CD4-positive, alpha-beta T cell treated with Interferon alpha-2 for 1 hour (primary cell): Measurements from ENCODE around the gene CRELD1.
A peak's percentile ranks its signal among the peaks of the same experiment; 100 is the strongest.
"Not testable (repeated sequence)": the region's sequence is repeated elsewhere in the genome, so short reads cannot be mapped to it uniquely, and the experiment has no call there.

Experiments
- DNase-seq, 2 donors: peaks; one replicate each; pipeline ENCODE4 v3.0.0-alpha.2; 2020 to 2022

The CRELD1 gene

GRCh38 chr3:9933561-9934234, at the start of gene CRELD1:
Gene CRELD1 (plus strand): TSS chr3:9933834. CDS start chr3:9934439, 605 bp downstream.
- peak; percentile 96 to 98 for DNase-seq

GRCh38 chr3:9884555-9885165, 49.0 kb upstream of the CRELD1 start:
- no peak for DNase-seq

GRCh38 chr3:9886328-9886727, 47.3 kb upstream of the CRELD1 start:
- DNase-seq = no peak

GRCh38 chr3:9887480-9887879, 46.2 kb upstream of the CRELD1 start:
- no peak for DNase-seq

- DNase-seq = no peak
Measured at GRCh38 chr3:9888540-9888939, 45.1 kb upstream of the CRELD1 start.

- DNase-seq = no peak
Measured at GRCh38 chr3:9889405-9889804, 44.2 kb upstream of the CRELD1 start.

GRCh38 chr3:9890249-9891071, 43.2 kb upstream of the CRELD1 start, which contains the start of gene JAGN1:
Gene JAGN1 (plus strand): TSS chr3:9890610. CDS start chr3:9890723, 113 bp downstream.
- DNase-seq = peak; percentile 89 to 94

GRCh38 chr3:9891072-9891622, 42.5 kb upstream of the CRELD1 start:
- no peak for DNase-seq

- DNase-seq = no peak
Measured at GRCh38 chr3:9893739-9894138, 39.9 kb upstream of the CRELD1 start.

GRCh38 chr3:9895715-9896114, 37.9 kb upstream of the CRELD1 start:
- DNase-seq = not testable (repeated sequence)

GRCh38 chr3:9896755-9897407, 36.8 kb upstream of the CRELD1 start:
- DNase-seq = not testable (repeated sequence)

GRCh38 chr3:9897408-9898372, 35.9 kb upstream of the CRELD1 start:
- no peak for DNase-seq

GRCh38 chr3:9898467-9899241, 35.0 kb upstream of the CRELD1 start:
- no peak for DNase-seq

GRCh38 chr3:9899289-9899791, 34.3 kb upstream of the CRELD1 start:
- DNase-seq = no peak

- DNase-seq = not testable (repeated sequence)
Measured at GRCh38 chr3:9900965-9901415, 32.6 kb upstream of the CRELD1 start.

GRCh38 chr3:9901967-9902366, 31.7 kb upstream of the CRELD1 start:
- peak in 1 of 2 donors; percentile 45 for DNase-seq

GRCh38 chr3:9902372-9903237, 31.0 kb upstream of the CRELD1 start, which contains the start of gene IL17RE:
Gene IL17RE (plus strand): TSS chr3:9902848. CDS start chr3:9902933, 85 bp downstream.
- no peak for DNase-seq

- DNase-seq = no peak
Measured at GRCh38 chr3:9903238-9903624, 30.4 kb upstream of the CRELD1 start.

GRCh38 chr3:9903904-9904303, 29.7 kb upstream of the CRELD1 start:
- no peak for DNase-seq
